Spleen (tissue), 11 donors: ENCODE data around the gene OSBPL8. TPM values are rescaled to one million over a fixed set of nuclear protein-coding genes. Genes with fewer than 3 reads are reported as not detected.

ENCODE experiments used
- DNase-seq: peaks from one replicate; pipeline ENCODE4 v3.0.0-alpha.2; 2020
- H3K27ac ChIP-seq, 8 donors: fragments of 200-600 bp; sonication (generic) in 7 of 8; 1 replicate in 4 of 8; 2 replicates in 4 of 8; pipeline versions ENCODE4 v1.5.0 to v1.8.0; 2016 to 2021; ENCODE audit warnings: inconsistent platforms in 4 of 8, mild to moderate bottlenecking in 4 of 8, moderate library complexity in 1 of 8
- H3K27me3 ChIP-seq, 7 donors: fragments of 200-600 bp; sonication (generic) in 6 of 7; replicated peaks in 1 of 7; 1 replicate in 4 of 7; 2 replicates in 3 of 7; pipeline versions ENCODE4 v1.5.0 to v1.8.0; 2016 to 2021; ENCODE audit warnings: inconsistent platforms in 3 of 7, mild to moderate bottlenecking in 1 of 7
- H3K36me3 ChIP-seq, 6 donors: fragments of 200-600 bp; sonication (generic) in 5 of 6; 1 replicate in 4 of 6; 2 replicates in 2 of 6; pipeline versions ENCODE4 v1.5.0 to v1.8.0; 2016 to 2021; ENCODE audit warnings: inconsistent platforms in 2 of 6
- H3K4me1 ChIP-seq, 6 donors: fragments of 200-600 bp; sonication (generic) in 5 of 6; 1 replicate in 3 of 6; 2 replicates in 3 of 6; pipeline versions ENCODE4 v1.5.0 to v1.8.0; 2016 to 2021; ENCODE audit warnings: inconsistent platforms in 3 of 6
- H3K4me3 ChIP-seq, 8 donors: fragments of 200-600 bp; sonication (generic) in 7 of 8; 1 replicate in 4 of 8; 2 replicates in 4 of 8; pipeline versions ENCODE4 v1.5.0 to v1.8.0; 2016 to 2021; ENCODE audit warnings: inconsistent platforms in 4 of 8, mild to moderate bottlenecking in 4 of 8, moderate library complexity in 2 of 8
- H3K9me3 ChIP-seq, 8 donors: fragments of 200-600 bp; sonication (generic) in 7 of 8; 1 replicate in 4 of 8; 2 replicates in 4 of 8; pipeline versions ENCODE4 v1.5.0 to v1.8.0; 2016 to 2021; ENCODE audit warnings: inconsistent platforms in 4 of 8
- POLR2A ChIP-seq, 3 donors: fragments of 450-650 bp; IDR thresholded peaks; one replicate each; pipeline ENCODE4 v1.5.1; 2017; ENCODE audit warnings: antibody characterized with exemption in 3 of 3, mild to moderate bottlenecking in 1 of 3
- POLR2AphosphoS5 ChIP-seq, 3 donors: sonication (generic); formaldehyde crosslinking; IDR thresholded peaks; one replicate each; pipeline ENCODE4 v1.5.1; 2017; ENCODE audit warnings: antibody characterized with exemption in 3 of 3
- WGBS, 5 donors: extraction: QIAGEN DNeasy Blood & Tissue Kit in 3 of 5; methylation state at CpG; one replicate each; pipeline versions ENCODE4 v1.1.5 to v1.1.7; 2013 to 2018; 5-methylcytosine and 5-hydroxymethylcytosine counted together
- intact Hi-C: fragments of 100-400 bp; cut with DNase I; formaldehyde crosslinking; loops from one replicate; pipeline ENCODE4 v1.15.0; 2023; ENCODE audit warnings: low total_unique reads
- polyA plus RNA-seq, 3 donors: library from polyadenylated mRNA; stranded (reverse); fragments of 200-250 nt; gene quantifications; one replicate each; pipeline ENCODE4 v1.2.1, GENCODE V29; 2013
- total RNA-seq, 7 donors: library from RNA; depleted of rRNA in 3 of 7; stranded (reverse); fragments of >200 nt in 3 of 7; fragmentation: NEBNext Ultra II Directional in 4 of 7; extraction: Animal tissue kit (Norgen Biotek cat#: 25700) in 4 of 7; gene quantifications; one replicate each; pipeline versions ENCODE4 v1.1.0 to v1.2.1, GENCODE V29; 2016 to 2021
- TF ChIP-seq, protein P1 (sequence below), 11 experiments: fragments of 200-600 bp in 7 of 11; fragments of 450-650 bp in 4 of 11; sonication (generic) in 4 of 11; IDR thresholded peaks in 8 of 11; conservative IDR thresholded peaks in 3 of 11; 1 replicate in 7 of 11; 2 replicates in 4 of 11; pipeline versions ENCODE4 v1.4.0 to v1.8.0; 2016 to 2021; ENCODE audit warnings: antibody characterized with exemption in 11 of 11, inconsistent platforms in 4 of 11, mild to moderate bottlenecking in 1 of 11
- donor health status: healthy with polysubstance abuse.
- donor health status: DM: no; HTN: no; CAD: no; lungs with moderate emphysema.
- donor health status: DM: no; HTN: no; CAD: no.
- donor health status: Bipolar disorder and iron deficiency.
- donor health status: healthy.
- donor health status: DM: no; HTN: no; CAD: no.
- donor health status: DM: yes; HTN: yes; CAD: no.

Gene OSBPL8
- total and polyA plus RNA-seq, 10 donors, result 10.7 to 127 (median 109) TPM

- H3K9me3 ChIP-seq, result peaks cover 6 to 48% (median 38%) of the 10 kb centered on the region in 8 donors
These were observed 68.8 kb downstream of the OSBPL8 start for GRCh38 chr12:76490763-76491162.

DNA sequence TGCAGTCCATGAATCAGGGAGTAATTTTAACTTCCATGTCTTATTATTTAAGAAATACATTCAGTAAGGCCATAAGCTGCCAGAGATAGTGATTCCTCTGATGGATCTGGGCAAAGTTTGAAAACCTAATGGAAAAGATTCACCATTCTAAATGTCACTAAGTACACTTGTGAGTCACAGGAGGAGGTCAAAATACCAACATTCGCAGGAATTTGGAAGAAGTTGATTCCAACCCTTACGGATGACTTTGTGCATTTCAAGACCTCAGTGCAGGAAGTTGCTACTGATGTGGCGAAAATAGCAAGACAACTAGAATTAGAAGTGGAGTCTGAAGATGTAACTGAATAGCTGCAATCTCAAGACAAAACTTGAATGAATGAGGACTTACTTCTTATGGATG lies 69.8 kb downstream of the OSBPL8 start:
- intact Hi-C loops, result no loop called here
- no peak for DNase-seq
- WGBS, 5 donors, result 83 to 89% (median 87%) methylated on average over 3 of the region's 3 CpGs

More at GRCh38 chr12:76490763-76491162, 68.8 kb downstream of the OSBPL8 start:
- DNase-seq, result no peak
- Histone ChIP-seq H3K4me1 (peaks cover 0 to 4% (median 0%) of the 10 kb centered on the region in 6 donors), H3K27me3 (no peaks in the 10 kb centered on the region), H3K27ac (no peak overlapping the region), H3K36me3 (peaks cover 0 to 49% (median 5%) of the 10 kb centered on the region in 6 donors), H3K4me3 (no peak overlapping the region)
- TF ChIP-seq POLR2AphosphoS5 (IDR thresholded peaks at IDR 0.05) (no peak), POLR2A (IDR thresholded peaks at IDR 0.05) (no peak)
- TF ChIP-seq, protein P1, sequence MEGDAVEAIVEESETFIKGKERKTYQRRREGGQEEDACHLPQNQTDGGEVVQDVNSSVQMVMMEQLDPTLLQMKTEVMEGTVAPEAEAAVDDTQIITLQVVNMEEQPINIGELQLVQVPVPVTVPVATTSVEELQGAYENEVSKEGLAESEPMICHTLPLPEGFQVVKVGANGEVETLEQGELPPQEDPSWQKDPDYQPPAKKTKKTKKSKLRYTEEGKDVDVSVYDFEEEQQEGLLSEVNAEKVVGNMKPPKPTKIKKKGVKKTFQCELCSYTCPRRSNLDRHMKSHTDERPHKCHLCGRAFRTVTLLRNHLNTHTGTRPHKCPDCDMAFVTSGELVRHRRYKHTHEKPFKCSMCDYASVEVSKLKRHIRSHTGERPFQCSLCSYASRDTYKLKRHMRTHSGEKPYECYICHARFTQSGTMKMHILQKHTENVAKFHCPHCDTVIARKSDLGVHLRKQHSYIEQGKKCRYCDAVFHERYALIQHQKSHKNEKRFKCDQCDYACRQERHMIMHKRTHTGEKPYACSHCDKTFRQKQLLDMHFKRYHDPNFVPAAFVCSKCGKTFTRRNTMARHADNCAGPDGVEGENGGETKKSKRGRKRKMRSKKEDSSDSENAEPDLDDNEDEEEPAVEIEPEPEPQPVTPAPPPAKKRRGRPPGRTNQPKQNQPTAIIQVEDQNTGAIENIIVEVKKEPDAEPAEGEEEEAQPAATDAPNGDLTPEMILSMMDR (IDR thresholded peaks at IDR 0.05 in 8 of 11, conservative IDR thresholded peaks at IDR 0.05 in 3 of 11), result no peak
- intact Hi-C loops, result no loop called here
- 97 to 100% (median 98%) methylated on average over 2 to 4 of the region's 4 CpGs for WGBS, 5 donors

GRCh38 chr12:76486011-76486410 lies 73.6 kb downstream of the OSBPL8 start:
- TF ChIP-seq POLR2AphosphoS5 (IDR thresholded peaks at IDR 0.05) (no peak), POLR2A (IDR thresholded peaks at IDR 0.05) (no peak)
- TF ChIP-seq, protein P1 (IDR thresholded peaks at IDR 0.05 in 8 of 11, conservative IDR thresholded peaks at IDR 0.05 in 3 of 11), result no peak
- intact Hi-C loops, result no loop called here
- no peaks in the 10 kb centered on the region for H3K27me3 ChIP-seq
- H3K27ac ChIP-seq, result no peak overlapping the region
- 89 to 96% (median 92%) methylated on average over 2 of the region's 2 CpGs for WGBS, 5 donors
- H3K4me1 ChIP-seq, result peaks cover 0 to 4% (median 0%) of the 10 kb centered on the region in 6 donors
- H3K9me3 ChIP-seq, result peaks cover 0 to 11% (median 3%) of the 10 kb centered on the region in 8 donors
- DNase-seq, result no peak
- H3K36me3 ChIP-seq, result peaks cover 0 to 65% (median 3%) of the 10 kb centered on the region in 6 donors
- no peak overlapping the region for H3K4me3 ChIP-seq

More for the DNA sequence above, 69.8 kb downstream of the OSBPL8 start:
- H3K9me3 ChIP-seq, result peaks cover 6 to 40% (median 31%) of the 10 kb centered on the region in 8 donors
- peaks cover 0 to 4% (median 0%) of the 10 kb centered on the region in 6 donors for H3K4me1 ChIP-seq
- H3K36me3 ChIP-seq, result peaks cover 0 to 54% (median 5%) of the 10 kb centered on the region in 6 donors
- H3K27ac ChIP-seq, result no peak overlapping the region
- H3K27me3 ChIP-seq, result no peaks in the 10 kb centered on the region
- TF ChIP-seq POLR2A (IDR thresholded peaks at IDR 0.05) (no peak), POLR2AphosphoS5 (IDR thresholded peaks at IDR 0.05) (no peak)
- TF ChIP-seq, protein P1 (IDR thresholded peaks at IDR 0.05 in 8 of 11, conservative IDR thresholded peaks at IDR 0.05 in 3 of 11), result no peak
- H3K4me3 ChIP-seq, result no peak overlapping the region

DNA sequence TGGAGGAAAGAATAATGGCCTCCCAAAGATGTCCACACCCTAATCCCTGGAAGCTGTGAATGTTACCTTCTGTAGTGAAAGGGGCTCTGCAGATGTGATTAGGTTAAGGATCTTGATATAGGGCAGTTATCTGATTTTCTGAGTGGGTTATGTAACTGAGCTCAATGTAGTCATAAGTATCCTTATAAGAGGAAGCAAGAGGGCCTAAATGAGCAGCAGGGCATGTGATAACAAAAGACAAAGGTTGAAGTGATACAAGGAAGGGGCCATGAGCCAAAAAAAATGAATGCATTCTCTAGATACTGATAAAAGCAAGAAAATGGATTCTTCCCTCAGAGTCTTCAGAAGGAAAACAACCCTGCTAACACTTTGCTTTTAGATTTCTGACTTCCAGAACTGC lies 78.8 kb downstream of the OSBPL8 start:
- DNase-seq, result no peak
- intact Hi-C loops, result no loop called here

More for the DNA sequence above, 78.8 kb downstream of the OSBPL8 start:
- Histone ChIP-seq H3K27me3 (no peaks in the 10 kb centered on the region), H3K36me3 (peaks cover 0 to 33% (median 0%) of the 10 kb centered on the region in 6 donors), H3K27ac (no peak overlapping the region), H3K4me1 (peaks cover 0 to 4% (median 0%) of the 10 kb centered on the region in 6 donors), H3K9me3 (no peaks in the 10 kb centered on the region), H3K4me3 (no peak overlapping the region)
- TF ChIP-seq, protein P1 (IDR thresholded peaks at IDR 0.05 in 8 of 11, conservative IDR thresholded peaks at IDR 0.05 in 3 of 11), result no peak
- TF ChIP-seq POLR2AphosphoS5 (IDR thresholded peaks at IDR 0.05) (no peak), POLR2A (IDR thresholded peaks at IDR 0.05) (no peak)
